Inflammatory macrophage (primary cell): ENCODE data around the gene PPP1R37.

Experiments used
- DNase-seq, 2 donors: peaks; one replicate each; pipeline ENCODE4 v3.0.0-alpha.2; 2020 to 2022
- total RNA-seq, 18 experiments: gene quantifications; one replicate each; lab custom pipeline; 2026; ENCODE audit warnings: mixed read lengths in 6 of 18, inconsistent platforms in 2 of 18; lab: John Stamatoyannopoulos, UW

PPP1R37 gene
- 5.9 to 128 (median 39.7) reads per million in 18 experiments for total RNA-seq

DNA sequence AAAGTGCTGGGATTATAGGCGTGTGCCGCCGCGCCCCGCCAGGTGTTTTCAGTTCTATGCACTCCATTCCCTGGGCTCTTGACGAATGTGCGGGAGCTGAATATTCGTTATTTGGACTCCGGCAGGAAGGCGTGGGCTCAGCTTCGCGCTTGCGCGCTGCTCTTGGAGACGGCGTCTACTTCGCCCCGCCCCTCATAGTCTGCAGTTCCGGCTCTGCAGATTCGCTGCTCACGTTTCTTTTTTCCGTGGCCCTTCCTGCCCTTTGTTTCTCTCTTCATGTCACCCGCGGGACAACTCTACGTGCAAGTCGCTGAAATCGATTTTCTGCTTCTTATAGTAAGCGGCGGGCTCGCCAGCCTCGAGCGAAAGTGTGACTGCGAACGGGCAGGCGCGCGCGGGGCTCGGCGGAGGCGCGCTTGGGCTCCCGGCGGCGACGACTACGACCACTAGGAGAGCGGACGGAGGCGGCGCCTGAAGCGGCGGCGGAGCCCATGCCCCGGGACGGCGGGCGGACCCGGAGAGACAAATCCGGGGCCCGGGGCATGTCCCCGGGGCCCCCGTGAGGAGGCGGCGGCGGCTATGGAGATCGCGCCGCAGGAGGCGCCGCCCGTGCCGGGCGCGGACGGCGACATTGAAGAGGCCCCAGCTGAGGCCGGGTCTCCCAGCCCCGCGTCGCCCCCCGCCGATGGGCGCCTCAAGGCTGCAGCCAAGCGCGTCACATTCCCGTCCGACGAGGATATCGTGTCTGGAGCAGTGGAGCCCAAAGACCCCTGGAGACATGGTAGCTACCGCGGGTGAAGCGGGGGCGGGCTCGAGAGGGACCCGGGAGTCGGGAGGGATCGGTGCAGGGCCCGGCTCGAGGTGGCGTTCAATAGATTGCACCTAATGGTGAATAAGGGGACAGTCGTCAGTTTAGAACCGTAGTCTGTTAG is at the start of gene PPP1R37:
Gene PPP1R37, plus strand, starts transcription at position 433 of the 932 bp plus-strand sequence. Its CDS starts 147 bp downstream, at position 580.
- DNase-seq, result peak; percentile 95 to 97

GRCh38 chr19:45045671-45046353 is 47.2 kb upstream of the PPP1R37 start:
- no peak for DNase-seq

DNA sequence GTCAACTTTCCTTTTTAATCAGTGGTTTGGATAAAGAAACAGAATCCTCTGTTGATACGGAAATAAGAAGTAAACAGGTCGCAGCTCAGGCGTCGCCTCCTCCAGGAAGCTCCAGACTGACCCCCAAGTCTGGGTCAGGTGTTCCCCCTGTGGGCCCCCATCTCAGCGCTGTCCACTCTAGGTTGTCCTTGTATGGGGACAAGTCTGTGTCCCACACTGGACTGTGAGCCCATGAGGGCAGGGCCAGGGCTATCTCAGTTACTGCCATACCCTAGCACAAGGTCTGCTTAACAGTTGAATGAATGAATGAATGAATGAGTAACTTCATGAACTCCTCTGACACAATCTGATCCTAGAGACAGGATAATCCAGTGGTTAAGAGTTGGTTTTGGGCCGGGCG is 46.6 kb upstream of the PPP1R37 start:
- DNase-seq, result no peak

GRCh38 chr19:45047188-45047797 is 45.7 kb upstream of the PPP1R37 start:
- peak in 1 of 2 donors; percentile 64 for DNase-seq

- no peak for DNase-seq
Observed at GRCh38 chr19:45049073-45049736, 43.8 kb upstream of the PPP1R37 start.

GRCh38 chr19:45050036-45050435 is 42.9 kb upstream of the PPP1R37 start:
- no peak for DNase-seq

GRCh38 chr19:45051929-45052579 is 40.9 kb upstream of the PPP1R37 start:
- DNase-seq, result no peak

- DNase-seq, result no peak
Observed at GRCh38 chr19:45056831-45057230, 36.1 kb upstream of the PPP1R37 start.

- no peak for DNase-seq
Observed at GRCh38 chr19:45057444-45057843, 35.5 kb upstream of the PPP1R37 start.

- no peak for DNase-seq
Observed at GRCh38 chr19:45058622-45059159, 34.3 kb upstream of the PPP1R37 start.

- peak; percentile 80 to 81 for DNase-seq
Observed at GRCh38 chr19:45059258-45059965, 33.6 kb upstream of the PPP1R37 start.

GRCh38 chr19:45061965-45062364 is 31.0 kb upstream of the PPP1R37 start:
- DNase-seq, result no peak

- no peak for DNase-seq
Observed at GRCh38 chr19:45063851-45064801, 28.9 kb upstream of the PPP1R37 start.

GRCh38 chr19:45066921-45067661 is 25.9 kb upstream of the PPP1R37 start:
- no peak for DNase-seq

DNA sequence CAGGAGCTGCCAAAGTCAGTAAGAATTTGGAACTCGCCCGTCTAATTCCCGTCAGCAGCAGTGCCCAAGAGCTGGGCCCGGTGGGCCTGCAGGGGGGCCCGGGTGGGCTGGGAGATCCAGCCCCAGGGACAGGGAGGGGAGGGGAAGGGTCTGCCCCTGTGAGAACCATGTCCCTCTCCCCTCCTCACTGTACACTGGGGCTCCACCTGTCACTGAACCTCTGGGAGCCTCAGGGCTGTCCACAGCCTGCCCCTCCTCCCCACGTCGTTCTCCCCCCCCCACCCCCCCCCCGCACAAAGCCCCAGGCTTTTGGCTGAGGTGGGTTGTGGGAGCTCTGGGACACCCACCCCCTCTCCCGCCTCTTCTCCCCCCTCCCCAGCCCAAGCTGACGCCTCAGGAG is 24.9 kb upstream of the PPP1R37 start:
- no peak for DNase-seq

GRCh38 chr19:45069056-45069455 is 23.9 kb upstream of the PPP1R37 start:
- DNase-seq, result peak; percentile 52 to 73

GRCh38 chr19:45070214-45070613 is 22.8 kb upstream of the PPP1R37 start:
- DNase-seq, result no peak

DNA sequence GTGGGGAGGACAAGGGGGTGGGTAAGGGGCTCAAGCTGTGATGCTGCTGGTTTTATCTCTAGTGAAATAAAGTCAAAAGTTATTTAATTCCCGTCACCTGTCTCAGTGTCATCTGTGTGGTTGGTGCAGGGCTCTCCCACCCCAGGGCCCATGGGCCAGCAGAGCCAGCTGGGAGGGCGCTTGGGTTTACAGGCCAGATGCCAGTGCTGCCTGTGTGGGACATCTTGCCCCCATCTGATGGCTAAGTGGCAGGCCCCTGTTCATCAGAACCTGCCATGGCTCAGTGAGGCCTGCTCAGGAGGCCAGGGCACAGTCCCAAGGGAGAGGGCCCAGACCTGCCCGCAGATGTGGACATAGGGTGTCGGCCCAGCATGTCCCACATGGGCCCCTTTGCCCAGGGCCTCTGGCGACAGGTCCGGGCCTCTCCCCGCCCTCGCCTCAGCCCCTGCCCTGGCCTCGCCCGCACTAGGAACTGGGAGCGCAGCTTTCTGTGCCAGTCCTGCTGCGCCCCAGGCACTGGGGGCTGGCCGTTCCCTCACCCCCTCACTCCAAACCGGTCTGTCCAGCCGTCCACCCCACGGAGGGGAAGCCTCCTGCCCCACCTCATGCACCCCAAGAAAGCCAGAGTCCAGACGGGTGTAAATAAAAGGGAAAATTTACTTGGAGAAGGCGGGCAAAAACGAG is 22.0 kb upstream of the PPP1R37 start:
- no peak for DNase-seq

DNA sequence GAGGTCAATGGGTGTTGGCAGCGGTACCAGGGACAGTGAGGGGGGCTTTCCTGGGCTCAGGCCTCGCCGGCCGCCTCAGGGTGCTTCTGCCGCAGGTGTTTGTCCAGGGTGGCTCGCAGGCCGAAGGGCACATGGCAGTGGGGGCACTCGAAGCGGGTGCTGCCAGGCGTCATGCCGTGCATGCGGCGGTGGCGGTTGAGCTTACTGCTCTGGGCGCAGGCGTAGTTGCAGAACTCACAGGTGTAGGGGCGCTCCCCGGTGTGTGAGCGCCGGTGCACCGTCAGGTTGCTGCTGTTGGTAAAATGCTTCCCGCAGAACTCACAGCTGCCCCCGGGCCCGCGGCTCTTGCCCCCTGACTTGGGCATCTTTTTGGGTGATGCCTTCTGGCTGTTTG is 21.4 kb upstream of the PPP1R37 start:
- no peak for DNase-seq
